Jurkat, Clone E6-1 (cell line): ENCODE measurements around the gene ORAI3.

Experiments
- DNase-seq: peaks from one replicate; pipeline ENCODE4 v3.0.0-alpha.2; 2011; ENCODE audit warnings: low read depth, low spot score
- H3K4me3 ChIP-seq: 2 replicates; pipeline ENCODE4 v1.5.1; 2011; ENCODE audit warnings: mild to moderate bottlenecking, low read length, control low read depth, moderate library complexity

Gene ORAI3

DNA sequence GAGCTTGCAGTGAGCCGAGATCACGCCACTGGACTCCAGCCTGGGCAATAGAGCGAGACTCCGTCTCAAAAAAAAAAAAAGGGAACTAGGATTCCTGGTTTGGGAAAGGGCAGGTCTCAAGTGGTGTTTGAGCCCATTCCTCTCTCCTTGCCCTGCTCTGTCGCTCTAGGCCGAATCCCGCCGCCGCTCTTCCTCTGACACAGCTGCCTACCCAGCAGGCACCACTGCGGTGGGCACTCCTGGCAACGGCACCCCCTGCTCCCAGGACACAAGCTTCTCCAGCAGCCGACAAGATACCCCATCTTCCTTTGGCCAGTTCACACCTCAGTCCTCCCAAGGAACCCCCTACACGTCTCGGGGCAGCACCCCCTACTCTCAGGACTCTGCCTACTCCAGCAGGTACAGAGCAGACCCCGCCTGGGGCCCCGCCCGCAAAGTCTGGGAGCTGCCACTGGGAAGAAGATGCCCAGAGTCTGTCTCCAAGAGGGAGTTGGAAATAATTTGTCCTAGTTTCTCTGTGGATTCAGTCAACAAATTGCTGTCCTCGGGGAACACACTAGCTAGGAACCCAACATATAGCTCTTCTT is 15.2 kb downstream of the ORAI3 start:
- H3K4me3 ChIP-seq, result no peak overlapping the region
- no peak for DNase-seq

DNA sequence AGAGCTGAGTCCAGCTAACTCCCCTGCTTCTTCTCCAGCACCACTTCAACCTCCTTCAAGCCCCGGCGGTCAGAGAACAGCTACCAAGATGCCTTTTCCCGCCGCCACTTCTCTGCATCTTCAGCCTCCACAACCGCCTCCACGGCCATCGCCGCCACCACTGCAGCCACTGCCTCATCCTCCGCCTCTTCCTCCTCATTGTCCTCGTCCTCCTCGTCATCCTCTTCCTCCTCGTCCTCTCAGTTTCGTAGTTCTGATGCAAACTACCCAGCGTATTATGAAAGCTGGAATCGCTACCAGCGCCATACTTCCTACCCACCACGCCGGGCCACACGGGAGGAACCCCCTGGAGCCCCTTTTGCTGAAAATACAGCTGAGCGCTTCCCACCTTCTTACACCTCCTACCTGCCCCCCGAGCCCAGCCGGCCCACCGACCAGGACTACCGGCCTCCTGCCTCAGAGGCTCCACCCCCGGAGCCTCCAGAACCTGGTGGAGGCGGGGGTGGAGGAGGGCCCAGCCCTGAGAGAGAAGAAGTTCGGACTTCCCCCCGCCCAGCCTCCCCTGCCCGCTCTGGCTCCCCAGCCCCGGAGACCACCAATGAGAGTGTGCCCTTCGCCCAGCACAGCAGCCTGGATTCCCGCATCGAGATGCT is 15.8 kb downstream of the ORAI3 start:
- no peak overlapping the region for H3K4me3 ChIP-seq
- no peak for DNase-seq

GRCh38 chr16:30965436-30965835 is 16.6 kb downstream of the ORAI3 start:
- no peak for DNase-seq
- no peak overlapping the region for H3K4me3 ChIP-seq

DNA sequence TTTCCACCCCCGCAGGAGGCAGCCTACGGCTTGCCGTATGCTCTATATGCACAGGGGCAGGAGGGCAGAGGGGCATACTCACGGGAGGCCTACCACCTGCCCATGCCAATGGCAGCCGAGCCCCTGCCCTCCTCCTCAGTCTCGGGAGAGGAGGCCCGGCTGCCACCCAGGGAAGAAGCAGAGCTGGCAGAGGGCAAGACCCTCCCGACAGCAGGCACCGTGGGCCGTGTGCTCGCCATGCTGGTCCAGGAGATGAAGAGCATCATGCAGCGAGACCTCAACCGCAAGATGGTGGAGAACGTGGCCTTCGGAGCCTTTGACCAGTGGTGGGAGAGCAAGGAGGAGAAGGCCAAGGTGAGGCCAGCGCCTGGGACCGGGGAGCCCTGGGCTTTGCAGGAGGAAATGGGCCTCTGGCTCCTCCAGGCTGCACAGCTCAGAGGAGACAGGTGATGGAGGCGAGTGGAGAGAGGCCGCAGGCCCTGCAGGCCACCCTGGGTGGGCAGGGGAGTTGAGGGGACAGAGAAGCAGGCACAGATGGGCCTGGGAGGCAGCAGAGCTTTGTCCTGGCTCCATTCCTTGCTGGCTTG is 17.3 kb downstream of the ORAI3 start:
- no peak overlapping the region for H3K4me3 ChIP-seq
- no peak for DNase-seq

DNA sequence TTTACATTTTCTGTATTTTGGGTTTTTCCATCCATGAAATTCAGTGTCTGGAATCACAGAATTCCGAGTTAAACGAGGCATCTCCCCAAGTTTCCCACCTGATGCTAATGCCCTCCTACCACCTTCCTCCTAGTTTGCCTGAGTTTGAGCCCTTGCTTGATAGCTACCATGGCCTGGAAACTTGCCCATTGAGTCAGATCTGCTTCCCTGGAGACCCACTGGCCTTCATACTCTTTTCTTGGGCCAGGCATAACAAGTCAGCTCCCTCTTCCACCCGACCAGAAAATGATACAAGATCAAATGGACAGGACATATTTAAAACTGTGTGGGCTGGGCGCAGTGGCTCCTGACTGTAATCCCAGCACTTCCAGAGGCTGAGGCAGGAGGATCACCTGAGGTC is 18.9 kb downstream of the ORAI3 start:
- H3K4me3 ChIP-seq, result no peak overlapping the region
- no peak for DNase-seq

GRCh38 chr16:30969246-30969842 is 20.5 kb downstream of the ORAI3 start:
- DNase-seq, result no peak
- no peak overlapping the region for H3K4me3 ChIP-seq

DNA sequence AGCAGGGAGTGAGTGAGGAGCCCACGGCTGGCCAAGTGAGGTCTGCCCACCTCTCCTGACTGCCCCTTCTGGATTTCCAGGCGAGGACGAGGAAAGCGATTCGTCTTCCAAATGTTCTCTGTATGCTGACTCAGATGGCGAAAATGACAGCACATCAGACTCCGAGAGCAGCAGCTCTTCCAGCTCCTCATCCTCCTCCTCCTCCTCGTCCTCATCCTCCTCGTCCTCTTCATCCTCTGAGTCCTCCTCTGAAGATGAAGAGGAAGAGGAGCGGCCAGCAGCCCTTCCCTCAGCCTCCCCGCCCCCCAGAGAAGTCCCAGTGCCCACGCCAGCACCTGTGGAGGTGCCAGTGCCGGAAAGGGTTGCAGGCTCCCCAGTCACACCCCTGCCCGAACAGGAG is 22.4 kb downstream of the ORAI3 start:
- DNase-seq, result no peak
- H3K4me3 ChIP-seq, result no peak overlapping the region

DNA sequence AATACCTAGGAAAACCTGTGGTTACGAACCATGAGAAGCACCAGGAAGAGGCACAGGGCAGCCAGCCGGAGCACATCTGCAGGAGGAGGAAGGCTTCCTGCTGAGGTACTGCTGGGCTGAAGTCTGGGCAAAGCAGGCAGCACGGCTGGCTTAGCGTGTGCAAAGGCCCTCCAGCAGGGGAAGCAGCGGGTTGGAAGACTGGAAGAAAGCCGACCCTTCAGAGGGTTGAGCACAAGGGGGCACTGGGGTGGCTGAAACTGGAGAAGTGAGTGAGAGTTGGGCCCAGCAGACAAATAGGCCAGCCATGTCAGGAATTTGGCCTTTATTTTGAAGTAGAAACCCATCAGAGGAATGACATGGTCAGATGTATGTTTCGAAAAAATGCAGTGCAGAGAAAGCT is 24.0 kb downstream of the ORAI3 start:
- DNase-seq, result no peak
- H3K4me3 ChIP-seq, result no peak overlapping the region

GRCh38 chr16:30974348-30974747 is 25.5 kb downstream of the ORAI3 start:
- H3K4me3 ChIP-seq, result no peak overlapping the region
- DNase-seq, result no peak

DNA sequence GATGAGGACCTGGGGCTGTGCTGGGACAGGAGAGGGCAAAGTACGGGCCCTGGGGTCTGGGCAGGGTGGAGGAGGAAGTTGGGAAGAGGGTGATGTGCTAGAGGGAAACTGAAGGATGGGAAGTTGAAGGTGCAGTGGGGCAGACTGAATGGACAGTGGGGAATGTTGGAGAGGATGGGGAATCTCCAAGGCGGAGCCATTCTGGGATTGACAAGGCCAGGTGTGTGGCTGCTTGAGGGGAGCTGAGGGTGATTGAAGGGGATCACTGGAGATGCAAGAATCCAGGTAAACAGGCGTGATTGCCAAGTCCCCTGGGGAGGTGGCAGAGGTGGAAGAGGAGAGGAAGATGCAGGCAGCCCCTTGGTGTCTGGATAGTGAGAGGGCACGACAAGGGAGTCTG is 27.6 kb downstream of the ORAI3 start:
- DNase-seq, result no peak
- no peak overlapping the region for H3K4me3 ChIP-seq

- no peak for DNase-seq
- no peak overlapping the region for H3K4me3 ChIP-seq
Measured at GRCh38 chr16:30977502-30977901, 28.6 kb downstream of the ORAI3 start.

DNA sequence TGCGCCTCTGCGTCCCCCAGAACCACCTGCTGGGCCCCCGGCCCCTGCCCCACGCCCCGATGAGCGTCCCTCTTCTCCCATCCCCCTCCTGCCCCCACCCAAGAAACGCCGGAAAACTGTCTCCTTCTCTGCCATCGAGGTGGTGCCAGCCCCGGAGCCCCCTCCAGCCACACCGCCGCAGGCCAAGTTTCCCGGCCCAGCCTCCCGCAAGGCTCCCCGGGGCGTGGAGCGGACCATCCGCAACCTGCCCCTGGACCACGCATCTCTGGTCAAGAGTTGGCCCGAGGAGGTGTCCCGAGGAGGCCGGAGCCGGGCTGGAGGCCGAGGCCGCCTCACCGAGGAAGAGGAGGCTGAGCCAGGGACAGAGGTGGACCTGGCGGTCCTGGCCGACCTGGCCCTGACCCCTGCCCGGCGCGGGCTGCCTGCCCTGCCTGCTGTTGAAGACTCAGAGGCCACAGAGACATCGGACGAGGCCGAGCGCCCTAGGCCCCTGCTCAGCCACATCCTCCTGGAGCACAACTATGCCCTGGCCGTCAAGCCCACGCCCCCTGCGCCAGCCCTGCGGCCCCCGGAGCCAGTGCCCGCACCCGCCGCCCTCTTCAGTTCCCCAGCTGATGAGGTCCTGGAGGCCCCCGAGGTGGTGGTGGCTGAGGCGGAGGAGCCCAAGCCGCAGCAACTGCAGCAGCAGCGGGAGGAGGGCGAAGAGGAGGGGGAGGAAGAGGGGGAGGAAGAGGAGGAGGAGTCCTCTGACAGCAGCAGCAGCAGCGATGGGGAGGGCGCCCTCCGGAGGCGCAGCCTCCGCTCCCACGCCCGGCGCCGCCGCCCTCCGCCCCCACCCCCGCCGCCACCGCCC is 30.5 kb downstream of the ORAI3 start:
- no peak for DNase-seq
- H3K4me3 ChIP-seq, result no peak overlapping the region

DNA sequence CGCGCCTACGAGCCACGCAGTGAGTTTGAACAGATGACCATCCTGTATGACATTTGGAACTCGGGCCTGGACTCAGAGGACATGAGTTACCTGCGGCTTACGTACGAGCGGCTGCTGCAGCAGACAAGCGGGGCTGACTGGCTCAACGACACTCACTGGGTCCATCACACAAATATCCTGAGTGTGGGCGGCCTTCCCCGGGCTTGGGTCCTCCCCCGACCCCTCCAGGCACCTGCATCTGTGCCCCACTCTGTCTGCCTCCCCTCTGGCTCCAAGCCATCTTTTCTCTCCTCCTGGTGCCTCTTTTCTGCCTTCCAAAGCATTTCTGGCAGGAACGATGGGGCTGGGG is 31.1 kb downstream of the ORAI3 start:
- no peak overlapping the region for H3K4me3 ChIP-seq
- DNase-seq, result no peak

GRCh38 chr16:30980434-30980833 is 31.6 kb downstream of the ORAI3 start:
- no peak overlapping the region for H3K4me3 ChIP-seq
- no peak for DNase-seq

- DNase-seq, result no peak
Measured at GRCh38 chr16:30980959-30981358, 32.1 kb downstream of the ORAI3 start.

GRCh38 chr16:30982548-30983288 is 33.9 kb downstream of the ORAI3 start:
- H3K4me3 ChIP-seq, result no peak overlapping the region
- no peak for DNase-seq

More at GRCh38 chr16:30980959-30981358, 32.1 kb downstream of the ORAI3 start:
- H3K4me3 ChIP-seq, result no peak overlapping the region

- no peak for DNase-seq
- H3K4me3 ChIP-seq, result no peak overlapping the region
Measured at GRCh38 chr16:30983289-30983889, 34.5 kb downstream of the ORAI3 start.

- no peak for DNase-seq
- H3K4me3 ChIP-seq, result no peak overlapping the region
Measured at GRCh38 chr16:30983898-30984610, 35.2 kb downstream of the ORAI3 start.
